Muscle layer of duodenum (tissue), 2 donors: ENCODE data around the gene SCN5A.

Source experiments
- H3K27ac ChIP-seq: one replicate; pipeline ENCODE4 v1.7.0; 2013; ENCODE audit warnings: mild to moderate bottlenecking, low read length
- H3K27me3 ChIP-seq: one replicate; pipeline ENCODE4 v1.7.0; 2013; ENCODE audit warnings: low read depth, mild to moderate bottlenecking, control low read depth, low read length
- H3K36me3 ChIP-seq, 2 donors: one replicate each; pipeline ENCODE4 v1.7.0; 2013; ENCODE audit warnings: low read length in 2 of 2, control low read depth in 1 of 2, mild to moderate bottlenecking in 1 of 2; ENCODE audit not compliant: insufficient read depth in 2 of 2, control insufficient read depth in 1 of 2
- H3K4me1 ChIP-seq, 2 donors: one replicate each; pipeline ENCODE4 v1.7.0; 2013; ENCODE audit warnings: low read length in 2 of 2, mild to moderate bottlenecking in 2 of 2, control low read depth in 1 of 2, moderate library complexity in 1 of 2; ENCODE audit not compliant: insufficient read depth in 2 of 2, control insufficient read depth in 1 of 2
- H3K4me3 ChIP-seq, 2 donors: one replicate each; pipeline ENCODE4 v1.7.0; 2013; ENCODE audit warnings: low read length in 2 of 2, low read depth in 1 of 2, mild to moderate bottlenecking in 1 of 2
- H3K9me3 ChIP-seq, 2 donors: one replicate each; pipeline ENCODE4 v1.7.0; 2013; ENCODE audit warnings: low read length in 2 of 2, control low read depth in 1 of 2, mild to moderate bottlenecking in 1 of 2; ENCODE audit not compliant: control insufficient read depth in 1 of 2
- donor health status: healthy.

SCN5A gene

GRCh38 chr3:38608961-38609360, 40.5 kb downstream of the SCN5A start:
- no peaks in the 10 kb centered on the region for H3K9me3 ChIP-seq
- H3K4me3 ChIP-seq = no peak overlapping the region
- no peak overlapping the region for H3K27ac ChIP-seq
- H3K36me3 ChIP-seq = no peaks in the 10 kb centered on the region
- no peaks in the 10 kb centered on the region for H3K4me1 ChIP-seq
- no peaks in the 10 kb centered on the region for H3K27me3 ChIP-seq

DNA sequence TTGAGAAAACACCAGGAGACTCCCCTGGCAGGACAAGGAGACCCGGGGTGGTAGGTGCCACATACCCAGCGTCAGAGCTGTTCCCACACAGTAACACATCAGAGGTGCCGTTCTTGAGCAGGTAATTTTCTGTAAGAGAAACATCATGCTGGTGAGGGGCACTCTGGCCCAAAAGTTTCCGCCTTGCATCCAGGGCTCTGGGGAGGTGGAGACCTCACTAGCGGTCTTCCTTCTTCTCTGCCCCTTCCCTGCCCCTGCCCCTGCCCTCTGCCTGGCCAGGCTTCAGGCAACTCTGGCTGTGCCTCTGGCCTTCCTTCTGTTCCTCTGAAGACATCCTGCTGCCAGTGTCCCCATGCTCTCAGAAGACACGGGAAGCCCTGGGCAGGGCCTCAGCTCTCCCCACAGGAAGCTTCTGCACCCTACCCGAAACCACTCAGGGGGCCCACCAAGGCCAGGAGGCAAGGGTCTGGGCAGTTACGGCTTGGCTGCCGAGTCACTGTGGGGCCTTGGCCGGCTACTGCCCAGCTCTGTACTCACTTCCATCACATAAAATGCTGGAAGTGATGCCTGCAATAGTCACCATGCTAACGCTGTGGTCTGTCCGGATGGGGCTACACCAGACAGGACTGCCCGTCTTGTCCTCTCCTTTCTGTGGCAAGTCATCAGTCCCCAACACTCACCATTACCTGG, 41.3 kb downstream of the SCN5A start:
- no peaks in the 10 kb centered on the region for H3K4me1 ChIP-seq
- no peaks in the 10 kb centered on the region for H3K36me3 ChIP-seq
- no peaks in the 10 kb centered on the region for H3K9me3 ChIP-seq
- no peak overlapping the region for H3K4me3 ChIP-seq
- H3K27me3 ChIP-seq = no peaks in the 10 kb centered on the region
- no peak overlapping the region for H3K27ac ChIP-seq

- no peaks in the 10 kb centered on the region for H3K36me3 ChIP-seq
- no peaks in the 10 kb centered on the region for H3K27me3 ChIP-seq
- no peak overlapping the region for H3K27ac ChIP-seq
- no peak overlapping the region for H3K4me3 ChIP-seq
- H3K4me1 ChIP-seq = no peaks in the 10 kb centered on the region
- no peaks in the 10 kb centered on the region for H3K9me3 ChIP-seq
These were observed 42.9 kb downstream of the SCN5A start for GRCh38 chr3:38606561-38606960.

- no peaks in the 10 kb centered on the region for H3K27me3 ChIP-seq
- no peaks in the 10 kb centered on the region for H3K9me3 ChIP-seq
- H3K4me3 ChIP-seq = no peak overlapping the region
- H3K27ac ChIP-seq = no peak overlapping the region
- H3K36me3 ChIP-seq = no peaks in the 10 kb centered on the region
- no peaks in the 10 kb centered on the region for H3K4me1 ChIP-seq
These were observed 43.5 kb downstream of the SCN5A start for GRCh38 chr3:38605981-38606380.

DNA sequence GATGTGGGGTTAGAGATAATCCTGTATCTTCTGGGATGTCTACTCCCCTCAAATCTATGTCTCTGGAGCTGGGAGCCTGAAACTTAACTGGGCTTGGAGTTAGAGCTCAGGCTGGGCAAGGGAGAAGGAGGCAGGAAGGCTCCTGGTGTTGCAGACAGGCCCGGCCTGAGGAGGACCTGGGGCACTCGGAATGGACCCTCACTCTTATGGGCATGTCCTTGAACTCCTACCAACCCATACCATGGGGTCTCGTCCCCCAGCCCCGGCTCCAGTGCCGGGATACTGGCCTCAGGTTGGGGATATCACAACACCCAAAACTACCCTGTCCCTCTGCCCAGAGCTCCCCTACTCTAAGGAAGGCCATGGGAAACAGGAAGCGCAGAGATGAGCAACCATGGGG, 45.2 kb downstream of the SCN5A start:
- no peaks in the 10 kb centered on the region for H3K27me3 ChIP-seq
- no peaks in the 10 kb centered on the region for H3K36me3 ChIP-seq
- H3K27ac ChIP-seq = no peak overlapping the region
- no peaks in the 10 kb centered on the region for H3K9me3 ChIP-seq
- H3K4me3 ChIP-seq = no peak overlapping the region
- H3K4me1 ChIP-seq = no peaks in the 10 kb centered on the region

- H3K27ac ChIP-seq = no peak overlapping the region
- H3K9me3 ChIP-seq = no peaks in the 10 kb centered on the region
- no peak overlapping the region for H3K4me3 ChIP-seq
- H3K36me3 ChIP-seq = no peaks in the 10 kb centered on the region
- H3K4me1 ChIP-seq = no peaks in the 10 kb centered on the region
- H3K27me3 ChIP-seq = no peaks in the 10 kb centered on the region
These were observed 45.8 kb downstream of the SCN5A start for GRCh38 chr3:38603731-38604131.

DNA sequence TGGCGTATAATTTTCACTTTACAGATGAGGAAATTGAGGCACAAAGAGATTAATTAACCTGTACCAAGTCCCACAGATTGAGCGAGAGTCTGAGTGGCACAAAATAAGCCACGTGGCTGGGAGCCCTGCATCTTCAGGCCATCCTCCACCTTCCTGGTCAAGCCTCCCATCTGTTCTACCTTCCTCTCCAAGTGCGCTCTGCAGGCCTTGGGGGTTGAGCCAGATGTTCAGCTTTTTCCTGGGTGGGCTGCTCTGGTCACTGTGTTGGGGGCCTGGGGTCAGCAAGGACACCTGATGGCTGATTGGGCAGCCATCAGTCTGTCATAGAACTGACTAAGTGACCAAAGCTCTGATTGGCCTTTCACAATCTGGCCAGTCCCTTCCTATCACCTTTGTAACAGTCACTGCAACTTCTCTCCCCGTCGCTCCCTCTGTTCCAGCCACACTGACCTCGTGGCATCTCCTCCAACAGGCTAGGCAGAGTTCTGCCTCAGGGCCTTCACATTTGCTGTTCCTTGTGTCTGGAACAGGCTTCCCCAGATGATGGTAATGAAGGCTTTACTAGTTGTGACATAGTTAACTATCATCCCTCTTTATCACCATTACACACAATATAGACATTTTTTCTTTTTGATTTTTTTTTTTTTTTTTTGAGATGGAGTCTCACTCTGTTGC, 46.8 kb downstream of the SCN5A start:
- H3K4me1 ChIP-seq = no peaks in the 10 kb centered on the region
- H3K9me3 ChIP-seq = no peaks in the 10 kb centered on the region
- H3K27ac ChIP-seq = no peak overlapping the region
- H3K4me3 ChIP-seq = no peak overlapping the region
- H3K36me3 ChIP-seq = no peaks in the 10 kb centered on the region
- H3K27me3 ChIP-seq = no peaks in the 10 kb centered on the region

DNA sequence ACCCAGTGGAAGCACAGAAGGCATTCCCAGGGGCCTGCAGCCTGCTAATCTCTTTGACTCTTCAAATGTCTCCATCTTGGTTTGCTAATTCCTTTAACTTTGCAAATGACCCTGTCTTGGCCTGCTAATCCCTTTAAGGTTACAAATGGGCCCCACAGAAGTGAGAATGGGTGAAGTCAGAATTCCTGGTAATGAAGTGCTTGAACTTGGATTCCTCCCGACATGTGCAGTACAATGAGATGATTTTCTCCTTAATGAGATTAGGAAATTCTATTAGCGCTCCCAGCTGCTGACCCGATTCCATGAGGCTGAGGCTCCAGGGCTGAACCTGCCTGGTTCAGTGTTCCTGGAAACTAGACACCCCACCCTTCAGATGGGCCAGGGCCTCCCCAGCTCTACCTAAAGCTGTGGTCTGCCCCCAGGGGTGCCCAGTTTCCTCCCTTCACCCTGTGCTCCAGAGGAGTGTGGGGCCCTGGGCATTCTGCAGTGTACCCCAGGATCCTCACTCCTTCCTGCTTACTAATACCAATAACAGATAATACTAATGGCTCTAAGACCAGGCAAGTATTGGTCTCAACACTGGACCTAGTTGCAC, 47.4 kb downstream of the SCN5A start:
- Histone ChIP-seq H3K9me3 (no peaks in the 10 kb centered on the region), H3K27me3 (no peaks in the 10 kb centered on the region), H3K36me3 (no peaks in the 10 kb centered on the region), H3K4me1 (no peaks in the 10 kb centered on the region), H3K4me3 (no peak overlapping the region), H3K27ac (no peak overlapping the region)

DNA sequence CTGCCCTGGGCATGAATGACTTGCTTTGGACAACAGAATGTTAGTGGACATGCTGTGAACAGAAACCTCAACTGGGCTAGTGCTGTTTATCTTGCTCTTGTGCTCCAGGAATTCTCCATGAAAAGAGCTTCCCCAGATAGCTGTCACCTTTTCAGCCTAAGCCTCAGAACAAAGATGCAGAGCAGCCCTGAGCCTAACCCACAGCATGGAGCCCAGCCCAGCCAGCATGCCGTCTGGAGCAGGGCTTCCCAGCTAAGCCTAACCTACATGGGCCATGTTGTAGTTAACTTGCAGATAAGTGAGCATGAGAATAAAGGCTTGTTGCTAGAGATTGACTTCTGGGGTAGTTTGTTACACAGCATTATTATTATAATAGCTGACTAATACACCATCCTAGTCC, 48.9 kb downstream of the SCN5A start:
- Histone ChIP-seq H3K27ac (no peak overlapping the region), H3K4me1 (no peaks in the 10 kb centered on the region), H3K36me3 (no peaks in the 10 kb centered on the region)

GRCh38 chr3:38599886-38600285, 49.6 kb downstream of the SCN5A start:
- Histone ChIP-seq H3K27ac (no peak overlapping the region), H3K27me3 (no peaks in the 10 kb centered on the region), H3K9me3 (no peaks in the 10 kb centered on the region), H3K4me1 (no peaks in the 10 kb centered on the region), H3K36me3 (no peaks in the 10 kb centered on the region), H3K4me3 (no peak overlapping the region)

More for the DNA sequence above, 48.9 kb downstream of the SCN5A start:
- Histone ChIP-seq H3K4me3 (no peak overlapping the region), H3K27me3 (no peaks in the 10 kb centered on the region), H3K9me3 (no peaks in the 10 kb centered on the region)

DNA sequence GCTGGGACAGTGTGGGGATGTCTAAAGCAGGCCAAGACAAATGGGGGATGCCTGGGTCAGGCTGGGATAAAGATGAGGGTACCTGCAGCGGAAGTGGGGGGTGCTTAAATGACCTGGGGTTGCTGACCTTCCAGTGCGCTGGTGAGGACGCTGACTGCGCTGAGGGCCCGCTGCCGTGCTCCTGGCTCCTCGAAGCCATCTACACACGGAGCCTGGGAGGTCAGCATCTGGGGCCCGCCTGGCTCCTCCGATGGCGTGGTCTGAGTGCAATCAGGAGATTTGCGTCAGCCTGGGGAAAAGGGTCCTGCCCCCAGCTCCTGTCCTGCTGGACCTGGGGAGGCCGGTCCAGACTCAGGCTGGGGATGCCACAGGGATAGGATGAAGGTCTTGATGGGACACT, 50.7 kb downstream of the SCN5A start:
- Histone ChIP-seq H3K27me3 (no peaks in the 10 kb centered on the region), H3K4me1 (no peaks in the 10 kb centered on the region), H3K4me3 (no peak overlapping the region), H3K9me3 (no peaks in the 10 kb centered on the region), H3K27ac (no peak overlapping the region), H3K36me3 (no peaks in the 10 kb centered on the region)
